H1 (cell line): ENCODE results near the gene CLIP4. TPM values are rescaled to one million over a fixed set of nuclear protein-coding genes. Genes with fewer than 3 reads are reported as not detected.

Experiments
- CTCF ChIA-PET: fragments of 300-600 bp; sonication (Branson Sonifier 250); formaldehyde crosslinking; loops from one replicate; lab custom pipeline; 2021; ENCODE audit not compliant: partially characterized antibody; lab: Charles Lee
- POLR2A ChIA-PET: fragments of 300-600 bp; sonication (Branson Sonifier 250); formaldehyde crosslinking; loops from one replicate; lab custom pipeline; 2021; ENCODE audit warnings: inconsistent platforms; ENCODE audit not compliant: partially characterized antibody; lab: Charles Lee
- DNase-seq, 2 experiments: peaks; one replicate each; pipeline versions ENCODE4 v3.0.0 to v3.0.0-alpha.2; 2010 to 2022; ENCODE audit warnings: low spot score in 2 of 2, low read depth in 1 of 2, mixed read lengths in 1 of 2
- FAIRE-seq: peaks from 2 replicates; lab custom pipeline; 2011; peaks lifted over from hg19 to GRCh38; lab: Jason Lieb, UNC
- H2AFZ ChIP-seq: 2 replicates; pipeline ENCODE4 v1.8.1; 2012; ENCODE audit warnings: low read length, inconsistent platforms
- H2AK5ac ChIP-seq: 2 replicates; pipeline ENCODE4 v1.6.1; 2013; ENCODE audit warnings: low read depth, low read length
- H2BK120ac ChIP-seq: replicated peaks from 2 replicates; pipeline ENCODE3; 2013; ENCODE audit warnings: low read depth, low read length, inconsistent platforms
- H2BK12ac ChIP-seq: 2 replicates; pipeline ENCODE4 v1.6.1; 2013; ENCODE audit warnings: low read depth, low read length
- H2BK15ac ChIP-seq: 2 replicates; pipeline ENCODE4 v1.6.1; 2013; ENCODE audit warnings: low read length
- H2BK20ac ChIP-seq: 2 replicates; pipeline ENCODE4 v1.6.1; 2013; ENCODE audit warnings: low read length
- H2BK5ac ChIP-seq: 2 replicates; pipeline ENCODE4 v1.6.1; 2013; ENCODE audit warnings: low read depth, low read length
- H3K14ac ChIP-seq: 2 replicates; pipeline ENCODE4 v1.6.1; 2013; ENCODE audit warnings: inconsistent platforms; ENCODE audit not compliant: insufficient read length
- H3K18ac ChIP-seq: 2 replicates; pipeline ENCODE4 v1.6.1; 2013; ENCODE audit warnings: low read length; ENCODE audit errors: extremely low read depth
- H3K23ac ChIP-seq: 2 replicates; pipeline ENCODE4 v1.6.1; 2013; ENCODE audit warnings: inconsistent platforms; ENCODE audit not compliant: insufficient read length
- H3K23me2 ChIP-seq: 2 replicates; pipeline ENCODE4 v1.6.1; 2013; ENCODE audit warnings: low read depth, low read length
- H3K27ac ChIP-seq: 2 replicates; pipeline ENCODE4 v1.6.1; 2011; ENCODE audit warnings: low read depth, low read length, inconsistent platforms
- H3K27me3 ChIP-seq, 4 experiments: replicated peaks in 1 of 4; 1 replicate in 1 of 4; 2 replicates in 3 of 4; pipeline versions ENCODE4 v1.6.1 to v1.8.1; 2011 to 2013; ENCODE audit warnings: low read length in 3 of 4, mild to moderate bottlenecking in 3 of 4, inconsistent platforms in 2 of 4, mixed read lengths in 2 of 4, moderate library complexity in 1 of 4; ENCODE audit not compliant: control insufficient read depth in 3 of 4, insufficient read depth in 3 of 4; ENCODE audit errors: extremely low read depth in 1 of 4
- H3K36me3 ChIP-seq, 4 experiments: 2 replicates each; pipeline versions ENCODE4 v1.6.1 to v1.8.1; 2011 to 2013; ENCODE audit warnings: mild to moderate bottlenecking in 4 of 4, low read length in 3 of 4, moderate library complexity in 2 of 4, control low read depth in 1 of 4, inconsistent platforms in 1 of 4; ENCODE audit not compliant: insufficient read depth in 4 of 4, control insufficient read depth in 2 of 4
- H3K4ac ChIP-seq: replicated peaks from 2 replicates; pipeline ENCODE3; 2013; ENCODE audit warnings: low read length, low read depth, mixed read lengths, inconsistent platforms; ENCODE audit not compliant: insufficient read length
- H3K4me1 ChIP-seq, 4 experiments: replicated peaks in 1 of 4; 1 replicate in 1 of 4; 2 replicates in 3 of 4; pipeline versions ENCODE4 v1.6.1 to v1.8.1; 2011 to 2013; ENCODE audit warnings: low read length in 3 of 4, inconsistent platforms in 2 of 4, mixed read lengths in 1 of 4; ENCODE audit not compliant: insufficient read depth in 4 of 4, control insufficient read depth in 3 of 4
- H3K4me2 ChIP-seq, 2 experiments: 2 replicates each; pipeline versions ENCODE4 v1.6.1 to v1.8.1; 2011 to 2013; ENCODE audit warnings: low read depth in 2 of 2, low read length in 2 of 2, control low read depth in 1 of 2, inconsistent platforms in 1 of 2, mild to moderate bottlenecking in 1 of 2; ENCODE audit not compliant: insufficient read depth in 1 of 2
- H3K4me3 ChIP-seq, 4 experiments: fragments of 200-600, 300-600 bp in 1 of 4; sonication (generic), shearing (Covaris generic), sonication (Bioruptor Twin) in 1 of 4; 2 replicates each; pipeline versions ENCODE4 v1.5.1 to v1.8.1; 2011 to 2016; ENCODE audit warnings: low read length in 4 of 4, low read depth in 3 of 4, control low read depth in 2 of 4, inconsistent platforms in 2 of 4, mild to moderate bottlenecking in 2 of 4, mixed read lengths in 1 of 4, moderate library complexity in 1 of 4; ENCODE audit not compliant: insufficient read depth in 2 of 4; ENCODE audit errors: extremely low read depth in 1 of 4
- H3K56ac ChIP-seq: replicated peaks from 2 replicates; pipeline ENCODE3; 2013; ENCODE audit warnings: low read depth, mild to moderate bottlenecking, mixed read lengths, low read length, inconsistent platforms; ENCODE audit not compliant: insufficient read length
- H3K79me1 ChIP-seq: 2 replicates; pipeline ENCODE4 v1.6.1; 2013; ENCODE audit warnings: low read depth, low read length, control low read depth
- H3K79me2 ChIP-seq, 2 experiments: 2 replicates each; pipeline versions ENCODE4 v1.6.1 to v1.8.1; 2012 to 2013; ENCODE audit warnings: low read length in 2 of 2, mild to moderate bottlenecking in 2 of 2, inconsistent platforms in 1 of 2; ENCODE audit not compliant: insufficient read depth in 2 of 2, control insufficient read depth in 1 of 2
- H3K9ac ChIP-seq, 4 experiments: replicated peaks in 1 of 4; 1 replicate in 1 of 4; 2 replicates in 3 of 4; pipeline versions ENCODE4 v1.6.1 to v1.8.1; 2011 to 2013; ENCODE audit warnings: low read depth in 3 of 4, low read length in 3 of 4, control low read depth in 2 of 4, mild to moderate bottlenecking in 2 of 4, moderate library complexity in 2 of 4, inconsistent platforms in 1 of 4; ENCODE audit errors: extremely low read depth in 1 of 4
- H3K9me3 ChIP-seq, 2 experiments: 2 replicates each; pipeline versions ENCODE4 v1.6.1 to v1.8.1; 2012 to 2013; ENCODE audit warnings: mild to moderate bottlenecking in 2 of 2, moderate library complexity in 2 of 2, control low read depth in 1 of 2, inconsistent platforms in 1 of 2, low read depth in 1 of 2, low read length in 1 of 2, mixed read lengths in 1 of 2; ENCODE audit not compliant: insufficient read depth in 2 of 2
- H4K20me1 ChIP-seq, 2 experiments: replicated peaks in 1 of 2; 2 replicates each; pipeline versions ENCODE3 to v1.8.1; 2011 to 2013; ENCODE audit warnings: inconsistent platforms in 2 of 2, low read length in 2 of 2, mild to moderate bottlenecking in 1 of 2; ENCODE audit not compliant: insufficient read depth in 2 of 2, control insufficient read depth in 1 of 2
- H4K5ac ChIP-seq: 2 replicates; pipeline ENCODE4 v1.6.1; 2013; ENCODE audit warnings: low read length, low read depth, mixed read lengths, inconsistent platforms; ENCODE audit not compliant: insufficient read length
- H4K8ac ChIP-seq: 2 replicates; pipeline ENCODE4 v1.8.0; 2013; ENCODE audit warnings: mild to moderate bottlenecking, moderate library complexity, low read length, inconsistent platforms; ENCODE audit not compliant: insufficient read depth; ENCODE audit errors: extremely low read depth
- H4K91ac ChIP-seq: replicated peaks from 2 replicates; pipeline ENCODE3; 2013; ENCODE audit warnings: low read length, mixed read lengths, inconsistent platforms; ENCODE audit not compliant: insufficient read length
- BACH1 ChIP-seq: IDR thresholded peaks from 2 replicates; pipeline ENCODE4 v1.6.1; 2012; ENCODE audit warnings: low read length, improper control_type of control experiment
- BCL11A ChIP-seq, 2 experiments: IDR thresholded peaks; one replicate each; pipeline ENCODE4 v1.6.1; 2011; ENCODE audit warnings: low read depth in 2 of 2, low read length in 2 of 2, mild to moderate bottlenecking in 2 of 2
- CBX8 ChIP-seq: fragments of 300-800, 300-1000 bp; sonication (generic); IDR thresholded peaks from 2 replicates; pipeline ENCODE4 v1.7.1; 2016; ENCODE audit warnings: low read depth, low read length, borderline replicate concordance
- FOSL1 ChIP-seq: IDR thresholded peaks from 2 replicates; pipeline ENCODE4 v1.6.1; 2011; ENCODE audit warnings: mild to moderate bottlenecking, low read depth, low read length, moderate library complexity; ENCODE audit not compliant: insufficient read depth
- GABPA ChIP-seq: IDR thresholded peaks from 2 replicates; pipeline ENCODE4 v1.6.1; 2011; ENCODE audit warnings: mild to moderate bottlenecking, low read length, moderate library complexity, borderline replicate concordance; ENCODE audit not compliant: insufficient read depth
- GTF2F1 ChIP-seq: IDR thresholded peaks from 2 replicates; pipeline ENCODE4 v1.6.1; 2012; ENCODE audit warnings: low read depth, low read length, improper control_type of control experiment, borderline replicate concordance
- HDAC2 ChIP-seq, 2 experiments: fragments of 300-600 bp in 1 of 2; sonication (generic) in 1 of 2; IDR thresholded peaks; 2 replicates each; pipeline ENCODE4 v1.6.1; 2011 to 2012; ENCODE audit warnings: low read depth in 2 of 2, low read length in 2 of 2, mild to moderate bottlenecking in 2 of 2, moderate library complexity in 2 of 2, borderline replicate concordance in 1 of 2, inconsistent platforms in 1 of 2
- HDAC6 ChIP-seq: IDR thresholded peaks from one replicate; pipeline ENCODE4 v1.7.1; 2012; ENCODE audit warnings: low read depth, mild to moderate bottlenecking, inconsistent platforms, low read length, moderate library complexity
- JUN ChIP-seq: IDR thresholded peaks from 2 replicates; pipeline ENCODE4 v1.6.1; 2011; ENCODE audit warnings: low read depth, mild to moderate bottlenecking, improper control_type of control experiment, low read length
- JUND ChIP-seq: IDR thresholded peaks from 2 replicates; pipeline ENCODE4 v1.6.1; 2011; ENCODE audit warnings: mild to moderate bottlenecking, improper control_type of control experiment, low read length
- KDM1A ChIP-seq: fragments of 200-600, 300-600 bp; sonication (generic); IDR thresholded peaks from 2 replicates; pipeline ENCODE4 v1.7.1; 2016; ENCODE audit warnings: mild to moderate bottlenecking, low read length, borderline replicate concordance
- MAFK ChIP-seq: IDR thresholded peaks from 2 replicates; pipeline ENCODE4 v1.6.1; 2012; ENCODE audit warnings: low read depth, mild to moderate bottlenecking, improper control_type of control experiment, low read length
- SP2 ChIP-seq: IDR thresholded peaks from 2 replicates; pipeline ENCODE4 v1.6.1; 2012; ENCODE audit warnings: mild to moderate bottlenecking, low read length, inconsistent platforms
- TAF1 ChIP-seq: IDR thresholded peaks from 2 replicates; pipeline ENCODE4 v1.6.1; 2011; ENCODE audit warnings: mild to moderate bottlenecking, low read depth, low read length
- TEAD4 ChIP-seq: IDR thresholded peaks from 2 replicates; pipeline ENCODE4 v1.6.1; 2012; ENCODE audit warnings: low read depth, low read length, inconsistent platforms, mixed read lengths
- WGBS, 2 experiments: shearing (Covaris generic) in 1 of 2; methylation state at CpG; one replicate each; pipeline versions ENCODE4 v1.1.6 to v1.1.7; 2013 to 2015; ENCODE audit warnings: low lambda C conversion rate in 2 of 2, mixed read lengths in 2 of 2, inconsistent platforms in 1 of 2, low coverage in 1 of 2, missing lambda C conversion rate in 1 of 2; ENCODE audit not compliant: insufficient replicate concordance in 2 of 2, insufficient coverage in 1 of 2, insufficient read length in 1 of 2; ENCODE audit errors: extremely low coverage in 1 of 2, missing lambda C conversion rate in 1 of 2; 5-methylcytosine and 5-hydroxymethylcytosine counted together
- polyA plus RNA-seq, 7 experiments: library from polyadenylated mRNA; depleted of rRNA in 3 of 7; stranded (reverse) in 5 of 7; unstranded in 2 of 7; fragments of >200 nt in 5 of 7; fragments of 200-250 nt in 2 of 7; gene quantifications; 1 replicate in 5 of 7; 2 replicates in 1 of 7; 4 replicates in 1 of 7; pipeline versions ENCODE4 v1.2.1 to v1.2.3, GENCODE V29; 2011 to 2013; ENCODE audit warnings: missing spikeins in 2 of 7, mixed read lengths in 2 of 7
- total RNA-seq: library from RNA; stranded (reverse); fragmentation: NEBNext Ultra II Directional; extraction: Animal tissue kit (Norgen Biotek cat#: 25700); gene quantifications from 2 replicates; pipeline ENCODE4 v1.2.1, GENCODE V29; 2021

Gene CLIP4
- total and polyA plus RNA-seq, 2 of the 8 experiments (the other 6 are each of a cell fraction or from before 2014, with no cell fraction given) = 0.08 to 0.09 TPM

GRCh38 chr2:29193111-29193510 lies 77.9 kb downstream of the CLIP4 start:
- CTCF ChIA-PET = interaction anchor here (1.1 to 1.6 kb wide), 2 partner anchors 36 to 235 kb away, joined by 5 to 7 read pairs; no protein-coding TSS in a partner anchor
- TF ChIP-seq JUND (no peak), JUN (no peak), TEAD4 (no peak), FOSL1 (no peak), MAFK (no peak), HDAC2 (IDR thresholded peaks at IDR 0.05; ENCODE audit: borderline replicate concordance in 1 of 2, low read depth in 2 of 2, low read length in 2 of 2) (no peak), GTF2F1 (no peak), KDM1A (no peak), HDAC6 (no peak), BACH1 (no peak), TAF1 (no peak), GABPA (no peak), BCL11A (IDR thresholded peaks at IDR 0.05; ENCODE audit: low read depth in 2 of 2, low read length in 2 of 2) (no peak), SP2 (no peak), CBX8 (no peak)

More at GRCh38 chr2:29193111-29193510, 77.9 kb downstream of the CLIP4 start:
- Histone ChIP-seq H3K27ac (no peak overlapping the region), H2BK12ac (no peak overlapping the region), H2BK5ac (no peak overlapping the region), H4K20me1 (no peaks in the 10 kb centered on the region), H3K14ac (no peak overlapping the region), H4K5ac (no peak overlapping the region), H3K18ac (no peak overlapping the region), H4K91ac (no peak overlapping the region), H3K4me2 (no peak overlapping the region), H3K9me3 (no peaks in the 10 kb centered on the region), H3K36me3 (no peaks in the 10 kb centered on the region), H2BK15ac (no peak overlapping the region), H2BK120ac (no peak overlapping the region), H3K79me1 (no peaks in the 10 kb centered on the region), H2AFZ (no peak overlapping the region), H3K23ac (no peak overlapping the region), H3K79me2 (no peaks in the 10 kb centered on the region), H3K27me3 (no peaks in the 10 kb centered on the region), H2BK20ac (no peak overlapping the region), H3K4me1 (no peaks in the 10 kb centered on the region), H3K9ac (no peak overlapping the region), H2AK5ac (no peak overlapping the region), H4K8ac (no peak overlapping the region), H3K4me3 (no peak overlapping the region), H3K56ac (no peak overlapping the region), H3K23me2 (no peaks in the 10 kb centered on the region; the same call in 1 of the 2 replicates), H3K4ac (no peak overlapping the region)
- DNase-seq (no peak), FAIRE-seq (no peak)
- 92% methylated on average over 12 of the region's 12 CpGs; no CpG with 5 or more reads in 1 of the 2 experiments for WGBS, 2 experiments
- POLR2A ChIA-PET = no interaction called here
